ENCODE results near the gene TXNRD1. TPM values are rescaled to one million over a fixed set of nuclear protein-coding genes. Genes with fewer than 3 reads are reported as not detected.
"Not testable (repeated sequence)": the region's sequence is repeated elsewhere in the genome, so short reads cannot be mapped to it uniquely, and the experiment has no call there.

The TXNRD1 gene
- total RNA-seq, 2 experiments from 2014 or later: 80.9 to 82.7 TPM

- Mint-ChIP-seq H3K36me3 (ENCODE audit: low read depth) (peaks cover 52% of the 10 kb centered on the region), H3K4me1 (peaks cover 7% of the 10 kb centered on the region), H3K27me3 (no peaks in the 10 kb centered on the region), H3K9me3 (no peaks in the 10 kb centered on the region), H3K4me3 (no peak overlapping the region), H3K27ac (no peak overlapping the region)
- CTCF ChIA-PET: interaction anchor here (0.6 to 0.9 kb wide), 4 partner anchors 14 to 541 kb away, joined by 3 to 5 read pairs (median 4); no protein-coding TSS in a partner anchor
- POLR2A ChIA-PET: no interaction called here
- DNase-seq: no peak
Measured at GRCh38 chr12:104319918-104320626, 104.5 kb downstream of the TXNRD1 start.

GRCh38 chr12:104320627-104321024, 105.0 kb downstream of the TXNRD1 start:
- peaks cover 4% of the 10 kb centered on the region for H3K4me1 Mint-ChIP-seq
- no peak overlapping the region for H3K4me3 Mint-ChIP-seq
- no peak overlapping the region for H3K27ac Mint-ChIP-seq
- ChIA-PET POLR2A (no interaction called here), CTCF (interaction anchor here (0.6 to 0.9 kb wide), 4 partner anchors 15 to 542 kb away, joined by 3 to 5 read pairs (median 4); no protein-coding TSS in a partner anchor)
- H3K27me3 Mint-ChIP-seq: no peaks in the 10 kb centered on the region
- H3K36me3 Mint-ChIP-seq (ENCODE audit: low read depth): peaks cover 50% of the 10 kb centered on the region
- no peak for DNase-seq
- H3K9me3 Mint-ChIP-seq: no peaks in the 10 kb centered on the region

GRCh38 chr12:104321949-104322348, 106.4 kb downstream of the TXNRD1 start:
- Mint-ChIP-seq H3K9me3 (no peaks in the 10 kb centered on the region), H3K36me3 (ENCODE audit: low read depth) (peaks cover 49% of the 10 kb centered on the region), H3K27ac (no peak overlapping the region), H3K4me1 (peaks cover 4% of the 10 kb centered on the region), H3K4me3 (no peak overlapping the region), H3K27me3 (no peaks in the 10 kb centered on the region)
- POLR2A ChIA-PET: no interaction called here
- DNase-seq: no peak
- CTCF ChIA-PET: interaction anchor here (1.1 kb wide), 1 partner anchor 23 kb away, joined by 3 read pairs; no protein-coding TSS in a partner anchor

GRCh38 chr12:104322533-104322932, 107.0 kb downstream of the TXNRD1 start:
- H3K27me3 Mint-ChIP-seq, DNase-seq, CTCF ChIA-PET, POLR2A ChIA-PET, H3K27ac Mint-ChIP-seq, H3K4me3 Mint-ChIP-seq, H3K4me1 Mint-ChIP-seq, H3K9me3 Mint-ChIP-seq: not testable (repeated sequence)
- peaks cover 54% of the 10 kb centered on the region for H3K36me3 Mint-ChIP-seq (ENCODE audit: low read depth)

- Mint-ChIP-seq H3K36me3 (ENCODE audit: low read depth) (peaks cover 51% of the 10 kb centered on the region), H3K27me3 (no peaks in the 10 kb centered on the region), H3K4me1 (peaks cover 4% of the 10 kb centered on the region), H3K27ac (no peak overlapping the region), H3K9me3 (no peaks in the 10 kb centered on the region), H3K4me3 (no peak overlapping the region)
- ChIA-PET CTCF (interaction anchor here (0.6 to 1.6 kb wide), 3 partner anchors 21 to 52 kb away, joined by 3 to 4 read pairs (median 3); no protein-coding TSS in a partner anchor), POLR2A (interaction anchor here (0.7 kb wide), 1 partner anchor 20 kb away, joined by 3 read pairs; no protein-coding TSS in a partner anchor)
- DNase-seq: no peak
Measured at GRCh38 chr12:104323899-104324298, 108.3 kb downstream of the TXNRD1 start.

GRCh38 chr12:104328278-104328677, 112.7 kb downstream of the TXNRD1 start:
- H3K36me3 Mint-ChIP-seq (ENCODE audit: low read depth): peaks cover 37% of the 10 kb centered on the region
- H3K27ac Mint-ChIP-seq, H3K4me3 Mint-ChIP-seq, H3K9me3 Mint-ChIP-seq, DNase-seq, H3K4me1 Mint-ChIP-seq, H3K27me3 Mint-ChIP-seq: not testable (repeated sequence)
- POLR2A ChIA-PET: interaction anchor here (0.6 kb wide), 1 partner anchor 243 kb away, joined by 3 read pairs; no protein-coding TSS in a partner anchor
- CTCF ChIA-PET: interaction anchor here (0.8 to 2.4 kb wide), 3 partner anchors 11 to 16 kb away, joined by 3 to 7 read pairs (median 4); no protein-coding TSS in a partner anchor

- POLR2A ChIA-PET: no interaction called here
- Mint-ChIP-seq H3K4me3 (no peak overlapping the region), H3K9me3 (no peaks in the 10 kb centered on the region), H3K27ac (no peak overlapping the region), H3K27me3 (no peaks in the 10 kb centered on the region), H3K36me3 (ENCODE audit: low read depth) (peaks cover 40% of the 10 kb centered on the region), H3K4me1 (no peaks in the 10 kb centered on the region)
- no peak for DNase-seq
- CTCF ChIA-PET: interaction anchor here (1.1 to 2.4 kb wide), 2 partner anchors 11 to 16 kb away, joined by 3 to 7 read pairs; no protein-coding TSS in a partner anchor
Measured at GRCh38 chr12:104328790-104329189, 113.2 kb downstream of the TXNRD1 start.

- no peak for DNase-seq
- Mint-ChIP-seq H3K27ac (no peak overlapping the region), H3K4me3 (no peak overlapping the region), H3K27me3 (no peaks in the 10 kb centered on the region), H3K4me1 (no peaks in the 10 kb centered on the region), H3K9me3 (no peaks in the 10 kb centered on the region), H3K36me3 (ENCODE audit: low read depth) (peaks cover 37% of the 10 kb centered on the region)
- ChIA-PET POLR2A (no interaction called here), CTCF (no interaction called here)
Measured at GRCh38 chr12:104329707-104330532, 114.3 kb downstream of the TXNRD1 start.

- ChIA-PET CTCF (no interaction called here), POLR2A (no interaction called here)
- Mint-ChIP-seq H3K27me3 (no peaks in the 10 kb centered on the region), H3K4me1 (no peaks in the 10 kb centered on the region), H3K27ac (no peak overlapping the region), H3K9me3 (no peaks in the 10 kb centered on the region), H3K36me3 (ENCODE audit: low read depth) (peaks cover 29% of the 10 kb centered on the region), H3K4me3 (no peak overlapping the region)
- no peak for DNase-seq
Measured at GRCh38 chr12:104331376-104331775, 115.8 kb downstream of the TXNRD1 start.

- H3K4me3 Mint-ChIP-seq, H3K27ac Mint-ChIP-seq, DNase-seq, H3K4me1 Mint-ChIP-seq, H3K27me3 Mint-ChIP-seq, H3K9me3 Mint-ChIP-seq, CTCF ChIA-PET, POLR2A ChIA-PET: not testable (repeated sequence)
- peaks cover 31% of the 10 kb centered on the region for H3K36me3 Mint-ChIP-seq (ENCODE audit: low read depth)
Measured at GRCh38 chr12:104332273-104332672, 116.7 kb downstream of the TXNRD1 start.

- POLR2A ChIA-PET: no interaction called here
- H3K4me1 Mint-ChIP-seq: no peaks in the 10 kb centered on the region
Measured at GRCh38 chr12:104333692-104334255, 118.2 kb downstream of the TXNRD1 start.

GRCh38 chr12:104334581-104334980, 119.0 kb downstream of the TXNRD1 start:
- no peak for DNase-seq
- no peaks in the 10 kb centered on the region for H3K27me3 Mint-ChIP-seq
- no peaks in the 10 kb centered on the region for H3K4me1 Mint-ChIP-seq
- H3K9me3 Mint-ChIP-seq: no peaks in the 10 kb centered on the region
- CTCF ChIA-PET: interaction anchor here (1.8 kb wide), 1 partner anchor 9 kb away, joined by 6 read pairs; no protein-coding TSS in a partner anchor
- no peak overlapping the region for H3K4me3 Mint-ChIP-seq
- H3K27ac Mint-ChIP-seq: no peak overlapping the region
- peaks cover 27% of the 10 kb centered on the region for H3K36me3 Mint-ChIP-seq (ENCODE audit: low read depth)
- POLR2A ChIA-PET: no interaction called here

More at GRCh38 chr12:104333692-104334255, 118.2 kb downstream of the TXNRD1 start:
- Mint-ChIP-seq H3K27ac (no peak overlapping the region), H3K27me3 (no peaks in the 10 kb centered on the region), H3K36me3 (ENCODE audit: low read depth) (peaks cover 26% of the 10 kb centered on the region), H3K4me3 (no peak overlapping the region), H3K9me3 (no peaks in the 10 kb centered on the region)
- DNase-seq: no peak
- CTCF ChIA-PET: no interaction called here

- ChIA-PET POLR2A (no interaction called here), CTCF (interaction anchor here (1.3 to 1.8 kb wide), 2 partner anchors 7 to 30 kb away, joined by 3 to 6 read pairs; no protein-coding TSS in a partner anchor)
- H3K36me3 Mint-ChIP-seq (ENCODE audit: low read depth): peaks cover 40% of the 10 kb centered on the region
Measured at GRCh38 chr12:104336115-104336514, 120.5 kb downstream of the TXNRD1 start.

More at GRCh38 chr12:104336115-104336514, 120.5 kb downstream of the TXNRD1 start:
- Mint-ChIP-seq H3K27ac (no peak overlapping the region), H3K4me1 (no peaks in the 10 kb centered on the region), H3K4me3 (no peak overlapping the region), H3K9me3 (no peaks in the 10 kb centered on the region), H3K27me3 (no peaks in the 10 kb centered on the region)
- no peak for DNase-seq

All from activated CD4-positive, alpha-beta T cell treated with anti-CD3 and anti-CD28 coated beads, Interleukin-2, amount 10 ng/mL, durations not matched to agents 7 days and 5 days (primary cell).